IPS-18a (cell line): ENCODE data around the gene DNAJC8.

Source experiments
- H3K27ac ChIP-seq: one replicate; pipeline ENCODE4 v1.5.1; 2013; ENCODE audit warnings: low read length
- H3K27me3 ChIP-seq: one replicate; pipeline ENCODE4 v1.6.1; 2013; ENCODE audit warnings: mild to moderate bottlenecking, low read length; ENCODE audit not compliant: control insufficient read depth, insufficient read depth
- H3K36me3 ChIP-seq: one replicate; pipeline ENCODE4 v1.6.1; 2013; ENCODE audit warnings: low read depth, low read length; ENCODE audit not compliant: control insufficient read depth
- H3K4me1 ChIP-seq: one replicate; pipeline ENCODE4 v1.6.1; 2013; ENCODE audit warnings: low read depth, low read length; ENCODE audit not compliant: control insufficient read depth
- H3K4me3 ChIP-seq: one replicate; pipeline ENCODE4 v1.5.1; 2013; ENCODE audit warnings: low read length
- H3K9ac ChIP-seq: one replicate; pipeline ENCODE4 v1.6.1; 2013; ENCODE audit warnings: mild to moderate bottlenecking, low read length, moderate library complexity
- H3K9me3 ChIP-seq: one replicate; pipeline ENCODE4 v1.6.1; 2013; ENCODE audit warnings: low read depth, low read length; ENCODE audit not compliant: control insufficient read depth

Gene DNAJC8

DNA sequence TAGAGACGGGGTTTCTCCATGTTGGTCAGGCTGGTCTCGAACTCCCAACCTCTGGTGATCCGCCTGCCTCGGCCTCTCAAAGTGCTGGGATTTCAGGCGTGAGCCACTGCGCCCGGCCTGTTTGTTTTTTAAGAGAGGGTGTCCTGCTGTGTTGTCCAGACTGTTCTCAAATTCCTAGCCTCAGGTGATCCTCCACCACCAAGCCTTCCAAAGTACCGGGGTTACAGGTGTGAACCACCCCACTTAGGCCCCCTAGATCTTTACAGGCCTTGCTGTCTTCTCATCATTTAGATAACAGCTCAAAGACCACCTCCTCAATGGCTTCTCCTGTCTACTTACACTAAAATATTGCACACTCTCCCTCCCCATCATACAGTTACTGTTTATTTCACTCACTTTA lies 32.7 kb upstream of the DNAJC8 start:
- Histone ChIP-seq H3K27ac (no peak overlapping the region), H3K4me3 (no peak overlapping the region), H3K9me3 (no peaks in the 10 kb centered on the region), H3K9ac (no peak overlapping the region), H3K27me3 (no peaks in the 10 kb centered on the region), H3K36me3 (no peaks in the 10 kb centered on the region), H3K4me1 (peaks cover 11% of the 10 kb centered on the region)

DNA sequence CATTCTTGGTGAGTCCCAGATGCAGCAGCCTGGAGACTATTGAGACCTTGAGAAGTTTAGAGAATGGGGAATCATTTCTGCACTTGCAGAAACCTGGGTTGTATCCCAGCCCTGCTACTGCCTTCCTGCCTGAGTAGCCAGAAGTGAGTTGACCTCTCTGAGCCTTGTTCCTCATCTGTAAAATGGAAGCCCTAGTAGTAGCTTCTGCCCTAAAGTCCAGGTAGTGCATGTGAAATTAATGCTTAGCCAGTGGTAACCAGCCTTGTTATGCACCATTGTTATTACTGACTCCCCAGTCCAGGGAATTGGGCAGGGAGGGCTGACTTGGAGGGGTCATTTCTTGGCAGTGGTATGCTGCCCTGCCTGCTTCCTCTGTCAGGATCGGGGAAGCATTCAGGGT lies 32.1 kb upstream of the DNAJC8 start:
- H3K4me3 ChIP-seq: no peak overlapping the region
- H3K4me1 ChIP-seq: peaks cover 11% of the 10 kb centered on the region
- no peak overlapping the region for H3K27ac ChIP-seq
- H3K36me3 ChIP-seq: no peaks in the 10 kb centered on the region
- H3K9ac ChIP-seq: no peak overlapping the region
- H3K9me3 ChIP-seq: no peaks in the 10 kb centered on the region
- H3K27me3 ChIP-seq: no peaks in the 10 kb centered on the region

DNA sequence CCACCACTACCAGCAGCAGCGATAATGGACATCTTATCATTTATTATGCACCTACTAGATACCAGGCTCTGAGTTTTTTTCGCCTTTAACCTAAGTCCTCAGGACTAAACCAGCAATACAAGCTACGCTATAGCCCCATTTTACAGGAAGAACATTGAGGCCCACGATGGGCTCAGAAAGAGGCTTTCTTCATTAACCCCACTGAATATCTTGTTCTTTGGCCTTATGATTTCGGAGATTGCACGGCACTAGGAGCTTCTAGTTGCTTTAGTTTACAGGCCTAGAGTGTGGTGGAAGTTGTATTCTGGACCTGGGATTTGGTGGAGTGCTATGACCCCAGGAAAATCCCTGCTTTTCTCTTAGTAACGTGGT lies 28.0 kb upstream of the DNAJC8 start:
- peak overlapping the region; percentile 84 for H3K4me3 ChIP-seq
- H3K27me3 ChIP-seq: no peaks in the 10 kb centered on the region
- H3K27ac ChIP-seq: no peak overlapping the region
- no peaks in the 10 kb centered on the region for H3K36me3 ChIP-seq
- peak overlapping the region; percentile 86 for H3K9ac ChIP-seq
- no peaks in the 10 kb centered on the region for H3K9me3 ChIP-seq
- peaks cover 5% of the 10 kb centered on the region for H3K4me1 ChIP-seq

DNA sequence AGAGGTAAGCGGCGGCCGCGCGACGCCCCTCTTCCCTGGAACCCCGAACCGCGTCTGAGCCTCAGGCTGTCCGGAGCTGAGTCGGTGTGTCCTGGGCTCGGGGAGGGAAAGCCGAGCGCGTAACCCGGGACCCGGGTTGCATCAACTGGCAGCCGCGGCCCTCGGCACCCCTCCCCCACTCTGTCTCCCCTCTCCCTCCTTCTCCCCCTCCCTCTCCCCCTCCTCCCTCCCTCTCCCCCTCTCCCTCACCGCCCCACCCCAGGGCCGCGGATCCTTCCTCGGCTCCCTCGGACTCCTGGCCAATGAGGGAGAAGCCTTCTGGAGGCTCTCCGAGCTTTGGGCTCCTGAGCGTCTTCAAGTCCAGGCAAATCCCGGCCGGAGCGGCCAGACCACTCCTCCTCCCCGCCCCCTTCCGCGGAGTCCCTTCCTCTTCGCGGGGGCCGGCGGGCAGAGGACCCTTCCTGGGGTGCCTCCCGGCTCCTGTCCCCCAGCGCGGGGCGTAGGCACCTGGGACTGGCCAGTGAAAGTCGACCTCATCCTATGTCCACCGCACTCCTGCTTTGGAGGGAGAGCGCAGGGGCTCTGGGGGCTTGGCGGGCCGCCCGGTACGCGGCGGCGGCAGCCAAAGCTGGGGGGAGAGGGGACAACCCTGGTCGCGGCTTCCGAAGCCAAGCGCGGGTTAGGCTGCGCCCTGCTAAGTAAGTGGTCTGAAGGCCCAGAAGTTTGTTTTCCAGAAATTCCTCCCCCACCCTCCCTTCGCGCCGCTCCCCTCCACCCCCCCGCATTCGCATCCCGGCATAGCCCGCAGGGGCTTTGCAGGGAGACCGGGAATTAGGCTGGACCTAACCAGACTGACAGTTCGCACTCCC lies 27.3 kb upstream of the DNAJC8 start:
- H3K36me3 ChIP-seq: no peaks in the 10 kb centered on the region
- peaks cover 3% of the 10 kb centered on the region for H3K4me1 ChIP-seq
- no peaks in the 10 kb centered on the region for H3K9me3 ChIP-seq
- no peak overlapping the region for H3K27ac ChIP-seq
- H3K27me3 ChIP-seq: no peaks in the 10 kb centered on the region
- H3K9ac ChIP-seq: peak overlapping the region; percentile 86
- peak overlapping the region; percentile 84 for H3K4me3 ChIP-seq

DNA sequence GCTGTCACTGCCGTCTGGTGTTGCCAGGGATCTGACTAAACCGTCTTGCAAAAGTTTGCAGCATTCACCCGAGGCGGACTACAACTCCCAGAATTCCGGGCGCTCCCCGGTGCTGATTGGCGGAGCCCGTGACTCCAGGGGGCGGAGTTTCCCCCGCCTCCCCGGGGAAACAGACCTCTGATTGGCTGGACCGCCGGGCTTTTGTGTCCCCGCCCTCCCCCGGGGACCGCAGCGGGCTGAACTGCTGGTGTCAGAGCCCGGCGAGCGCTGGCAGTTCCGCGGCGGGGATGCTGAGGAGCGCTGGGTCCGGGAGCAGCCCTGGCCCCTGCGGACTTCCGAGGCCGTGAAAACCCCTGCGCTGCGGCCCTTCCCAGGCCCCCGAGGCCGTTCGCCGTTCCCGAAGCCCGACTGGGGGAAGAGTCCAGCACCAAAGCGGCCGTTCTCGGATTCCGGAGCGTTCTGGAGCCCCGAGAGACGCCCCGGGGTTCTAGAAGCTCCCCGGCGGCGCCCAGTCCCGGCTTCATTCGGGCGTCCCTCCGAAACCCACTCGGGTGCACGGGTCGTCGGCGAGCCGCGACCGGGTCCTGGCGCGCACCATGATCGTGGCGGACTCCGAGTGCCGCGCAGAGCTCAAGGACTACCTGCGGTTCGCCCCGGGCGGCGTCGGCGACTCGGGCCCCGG lies 26.6 kb upstream of the DNAJC8 start, which contains the start of gene SESN2:
Gene SESN2, plus strand, starts transcription at position 267 of the 682 bp plus-strand sequence. Its CDS starts 330 bp downstream, at position 597.
- Histone ChIP-seq H3K27me3 (no peaks in the 10 kb centered on the region), H3K9me3 (no peaks in the 10 kb centered on the region), H3K27ac (no peak within 1 kb of the TSS), H3K4me3 (peak within 1 kb of the TSS; percentile 84), H3K36me3 (no peaks in the 10 kb centered on the region), H3K9ac (peak within 1 kb of the TSS; percentile 86), H3K4me1 (peaks cover 3% of the 10 kb centered on the region)

DNA sequence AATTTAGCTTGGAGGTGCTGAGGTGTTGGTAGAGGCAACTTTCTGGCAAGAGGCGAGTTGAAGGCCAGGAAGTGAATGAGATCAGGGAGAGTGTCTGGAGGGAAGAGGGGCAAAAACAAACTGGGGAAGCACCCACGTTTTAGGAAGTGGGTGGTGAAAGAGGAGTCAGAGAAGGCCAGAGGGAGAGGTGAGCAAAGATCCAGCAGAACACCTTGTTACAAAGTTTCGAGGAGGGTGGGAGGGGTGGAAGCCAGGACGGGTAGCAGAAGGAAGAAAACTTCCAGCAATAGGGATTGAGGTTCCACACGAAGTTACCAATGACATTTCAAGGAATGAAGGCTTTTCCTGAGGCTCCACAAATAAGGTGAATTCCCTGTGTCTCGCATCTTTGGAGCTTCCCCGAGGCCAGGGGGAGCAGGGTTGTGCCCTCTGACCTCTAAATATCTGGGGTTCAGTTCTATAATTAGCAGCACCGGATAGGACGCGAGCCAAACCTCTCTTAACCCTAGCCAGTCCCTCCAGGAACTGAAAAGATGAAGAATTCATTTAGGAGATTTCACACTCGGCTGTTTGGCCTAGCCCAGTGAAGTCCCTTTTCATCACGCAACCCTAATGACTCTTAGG lies 25.9 kb upstream of the DNAJC8 start:
- no peaks in the 10 kb centered on the region for H3K36me3 ChIP-seq
- H3K4me1 ChIP-seq: peaks cover 3% of the 10 kb centered on the region
- H3K9me3 ChIP-seq: no peaks in the 10 kb centered on the region
- H3K9ac ChIP-seq: no peak overlapping the region
- H3K27me3 ChIP-seq: no peaks in the 10 kb centered on the region
- peak overlapping the region; percentile 84 for H3K4me3 ChIP-seq
- H3K27ac ChIP-seq: no peak overlapping the region

DNA sequence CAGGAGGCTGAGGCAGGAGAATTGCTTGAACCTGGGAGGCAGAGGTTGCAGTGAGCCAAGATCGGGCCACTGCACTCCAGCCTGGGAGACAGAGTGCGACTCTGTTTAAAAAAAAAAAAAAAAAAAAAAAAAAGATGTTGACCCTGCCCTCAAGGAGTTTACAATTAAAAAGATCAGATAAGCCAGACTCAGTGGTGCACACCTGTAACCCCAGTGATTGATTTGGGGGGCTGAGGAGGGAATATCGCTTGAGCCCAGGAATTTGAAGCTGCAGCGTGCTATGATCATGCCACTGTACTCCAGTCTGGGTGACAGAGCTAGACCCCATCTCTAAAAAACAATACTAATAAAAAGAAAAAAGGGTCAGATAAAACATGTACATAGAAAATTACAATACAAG lies 24.9 kb upstream of the DNAJC8 start:
- Histone ChIP-seq H3K36me3 (no peaks in the 10 kb centered on the region), H3K4me1 (peaks cover 3% of the 10 kb centered on the region), H3K27me3 (no peaks in the 10 kb centered on the region), H3K9me3 (no peaks in the 10 kb centered on the region), H3K27ac (no peak overlapping the region), H3K9ac (no peak overlapping the region), H3K4me3 (no peak overlapping the region)

DNA sequence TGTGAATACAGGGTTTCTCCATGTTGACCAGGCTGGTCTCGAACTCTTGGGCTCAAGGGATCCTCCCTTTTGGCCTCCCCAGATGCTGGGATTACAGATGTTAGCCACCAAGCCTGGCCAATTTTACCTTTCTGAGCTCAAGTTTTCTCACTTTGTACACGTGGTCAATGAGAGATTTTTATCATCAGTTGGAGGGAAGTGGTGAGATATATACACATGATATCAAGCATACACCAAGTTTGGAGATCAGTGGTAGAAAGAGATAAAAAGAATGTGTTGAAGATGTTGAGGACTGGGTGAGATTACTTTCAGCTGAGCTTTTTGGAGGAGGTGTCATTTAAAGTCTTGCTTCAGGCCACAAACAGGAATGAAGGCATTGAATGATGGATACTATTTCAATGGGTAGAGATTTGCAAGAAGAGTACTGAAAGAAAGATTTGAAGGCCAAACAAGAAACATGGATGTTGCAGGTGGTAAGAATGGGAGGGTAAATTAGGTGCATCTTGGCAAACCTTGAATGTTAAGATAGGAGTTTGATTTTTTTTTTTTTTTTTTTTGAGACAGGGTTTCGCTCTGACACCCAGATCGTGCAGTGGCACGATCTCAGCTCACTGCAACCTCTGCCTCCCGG lies 23.5 kb upstream of the DNAJC8 start:
- Histone ChIP-seq H3K9ac (no peak overlapping the region), H3K27me3 (no peaks in the 10 kb centered on the region), H3K36me3 (no peaks in the 10 kb centered on the region), H3K4me1 (peaks cover 3% of the 10 kb centered on the region), H3K9me3 (no peaks in the 10 kb centered on the region), H3K27ac (no peak overlapping the region), H3K4me3 (no peak overlapping the region)

DNA sequence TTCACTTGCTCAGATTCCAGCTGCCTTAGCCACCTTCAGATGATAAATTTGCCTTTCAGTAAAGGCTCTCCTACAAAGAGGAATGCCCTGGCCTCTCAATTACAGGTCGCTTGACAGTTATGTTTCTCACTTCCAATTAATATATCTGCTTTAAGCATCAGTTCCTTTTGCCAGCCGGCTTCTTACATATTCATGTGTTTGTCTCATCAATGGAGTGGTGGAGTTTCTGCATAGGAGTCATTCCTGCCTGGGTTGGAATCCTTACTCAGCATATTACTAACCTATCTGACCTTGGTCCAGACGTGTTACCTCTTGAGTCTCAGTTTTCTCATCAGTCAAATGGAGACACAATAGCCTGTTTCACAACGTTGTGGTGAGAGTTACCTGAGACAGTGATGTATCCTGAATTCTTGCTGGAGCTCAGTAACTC lies 17.1 kb upstream of the DNAJC8 start:
- Histone ChIP-seq H3K4me1 (peaks cover 20% of the 10 kb centered on the region), H3K9me3 (no peaks in the 10 kb centered on the region), H3K36me3 (no peaks in the 10 kb centered on the region), H3K27me3 (no peaks in the 10 kb centered on the region), H3K27ac (no peak overlapping the region), H3K9ac (no peak overlapping the region), H3K4me3 (no peak overlapping the region)

DNA sequence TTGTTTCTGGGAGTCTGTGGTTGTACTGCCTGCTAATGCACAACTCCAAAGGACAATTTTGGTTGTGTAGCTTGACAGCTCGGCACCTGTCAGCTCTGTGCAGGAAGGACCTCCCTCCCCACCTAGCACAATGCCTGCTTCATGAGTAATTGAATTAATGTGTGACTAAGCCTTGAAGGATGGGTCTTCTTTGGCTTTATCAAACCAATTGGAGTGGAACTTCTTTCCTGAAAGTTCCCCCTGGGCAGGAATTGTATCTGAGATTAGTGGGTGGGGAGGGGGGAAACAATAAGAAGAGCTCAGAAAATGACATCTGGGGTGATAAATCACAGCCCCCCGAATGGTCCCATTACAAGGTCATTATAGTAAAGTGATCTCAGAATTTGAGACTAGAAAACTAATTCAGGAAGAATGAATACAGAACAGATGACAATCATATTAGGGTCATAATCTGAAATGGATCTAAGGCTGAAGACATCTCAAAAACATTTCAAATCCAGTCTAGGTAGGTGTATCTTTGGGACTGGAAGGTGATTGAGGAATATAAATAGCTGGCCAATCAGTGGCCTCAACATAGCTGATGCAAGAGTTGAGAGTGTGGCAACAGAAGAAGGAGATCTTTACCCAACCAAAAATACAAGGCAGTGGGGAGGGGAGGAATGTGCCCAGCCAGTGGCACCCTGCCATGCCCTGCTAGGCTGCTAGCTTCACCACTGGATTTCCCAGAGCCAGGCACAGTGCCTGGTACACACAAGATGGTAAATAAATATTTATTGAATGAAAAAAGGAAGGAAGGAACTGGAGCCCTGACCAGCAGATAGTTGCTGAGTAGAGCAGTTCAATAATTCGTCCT lies 16.4 kb upstream of the DNAJC8 start:
- no peaks in the 10 kb centered on the region for H3K9me3 ChIP-seq
- H3K4me1 ChIP-seq: peaks cover 20% of the 10 kb centered on the region
- H3K4me3 ChIP-seq: no peak overlapping the region
- H3K27me3 ChIP-seq: no peaks in the 10 kb centered on the region
- H3K27ac ChIP-seq: no peak overlapping the region
- no peaks in the 10 kb centered on the region for H3K36me3 ChIP-seq
- H3K9ac ChIP-seq: peak overlapping the region; percentile 21
